Endothelial cell of umbilical vein (primary cell): ENCODE data around the gene SYNE3. TPM values are rescaled to one million over a fixed set of nuclear protein-coding genes. Genes with fewer than 3 reads are reported as not detected.

ENCODE experiments used
- BruUV-seq: library from RNA; stranded (reverse); fragments of 400-500 nt; replicated peaks from 2 replicates; lab custom pipeline; 2021; lab: Mats Ljungman, UMichigan
- CTCF ChIA-PET: fragments of 300-600, 350-600 bp; sonication (Branson Sonifier 250); formaldehyde crosslinking; loops from one replicate; lab custom pipeline; 2021; ENCODE audit warnings: antibody characterized with exemption, inconsistent platforms; lab: Charles Lee
- POLR2A ChIA-PET: fragments of 300-600, 350-600 bp; sonication (Branson Sonifier 250); formaldehyde crosslinking; loops from one replicate; lab custom pipeline; 2021; ENCODE audit warnings: antibody characterized with exemption, inconsistent platforms; lab: Charles Lee
- DNase-seq: peaks from one replicate; pipeline ENCODE4 v3.0.0-alpha.2; 2011; ENCODE audit warnings: low read depth, low spot score
- FAIRE-seq: peaks from 2 replicates; lab custom pipeline; 2011; peaks lifted over from hg19 to GRCh38; lab: Jason Lieb, UNC
- H2AFZ ChIP-seq: 2 replicates; pipeline ENCODE4 v1.6.0; 2012; ENCODE audit warnings: low read depth, low read length, control low read depth, inconsistent platforms
- H3K27ac ChIP-seq: 2 replicates; pipeline ENCODE4 v1.5.1; 2011; ENCODE audit warnings: low read depth, mild to moderate bottlenecking, control low read depth, low read length, moderate library complexity; ENCODE audit not compliant: insufficient read depth
- H3K27me3 ChIP-seq, 2 experiments: 2 replicates each; pipeline versions ENCODE4 v1.6.0 to v1.6.1; 2011; ENCODE audit warnings: low read length in 2 of 2, mixed read lengths in 1 of 2; ENCODE audit not compliant: control insufficient read depth in 2 of 2, insufficient read depth in 2 of 2
- H3K36me3 ChIP-seq, 2 experiments: 2 replicates in 1 of 2; 3 replicates in 1 of 2; pipeline ENCODE4 v1.5.1; 2011; ENCODE audit warnings: low read length in 2 of 2, mild to moderate bottlenecking in 1 of 2, moderate library complexity in 1 of 2; ENCODE audit not compliant: control insufficient read depth in 2 of 2, insufficient read depth in 2 of 2; ENCODE audit errors: extremely low read depth in 1 of 2
- H3K4me1 ChIP-seq: 3 replicates; pipeline ENCODE4 v1.5.1; 2011; ENCODE audit warnings: mild to moderate bottlenecking, low read length; ENCODE audit not compliant: control insufficient read depth, insufficient read depth; ENCODE audit errors: extremely low read depth
- H3K4me2 ChIP-seq: 2 replicates; pipeline ENCODE4 v1.6.1; 2011; ENCODE audit warnings: low read length, control low read depth, mixed read lengths; ENCODE audit not compliant: insufficient read depth
- H3K4me3 ChIP-seq, 3 experiments: fragments of 200-600 bp in 1 of 3; sonication (generic), shearing (Covaris generic) in 1 of 3; replicated peaks in 1 of 3; 2 replicates each; pipeline ENCODE4 v1.5.1; 2011 to 2016; ENCODE audit warnings: control low read depth in 3 of 3, low read length in 3 of 3, mild to moderate bottlenecking in 2 of 3, inconsistent platforms in 1 of 3, low read depth in 1 of 3, moderate library complexity in 1 of 3; ENCODE audit not compliant: insufficient read depth in 1 of 3
- H3K79me2 ChIP-seq: 2 replicates; pipeline ENCODE4 v1.6.0; 2012; ENCODE audit warnings: low read length, inconsistent platforms; ENCODE audit not compliant: control insufficient read depth, insufficient read depth
- H3K9ac ChIP-seq: replicated peaks from 2 replicates; pipeline ENCODE3; 2011; ENCODE audit warnings: low read length, control low read depth; ENCODE audit not compliant: insufficient read depth; ENCODE audit errors: extremely low read depth
- H3K9me1 ChIP-seq: replicated peaks from 3 replicates; pipeline ENCODE4 v1.6.0; 2011; ENCODE audit warnings: mild to moderate bottlenecking, low read length; ENCODE audit not compliant: control insufficient read depth, insufficient read depth; ENCODE audit errors: extremely low read depth
- H3K9me3 ChIP-seq: replicated peaks from 2 replicates; pipeline ENCODE4 v1.5.1; 2012; ENCODE audit warnings: low read length, inconsistent platforms; ENCODE audit not compliant: control insufficient read depth, insufficient read depth
- H4K20me1 ChIP-seq: replicated peaks from 2 replicates; pipeline ENCODE3; 2011; ENCODE audit warnings: mild to moderate bottlenecking, low read length; ENCODE audit not compliant: control insufficient read depth, insufficient read depth; ENCODE audit errors: extremely low read depth
- EZH2 ChIP-seq: IDR thresholded peaks from 2 replicates; pipeline ENCODE4 v1.6.1; 2012; ENCODE audit warnings: borderline replicate concordance, low read depth, mild to moderate bottlenecking, moderate library complexity, low read length, inconsistent platforms; ENCODE audit not compliant: severe bottlenecking
- FOS ChIP-seq: IDR thresholded peaks from 2 replicates; pipeline ENCODE4 v1.6.1; 2011; ENCODE audit warnings: mild to moderate bottlenecking, low read length, moderate library complexity, borderline replicate concordance; ENCODE audit not compliant: insufficient read depth
- GATA2 ChIP-seq: IDR thresholded peaks from 2 replicates; pipeline ENCODE4 v1.7.0; 2011; ENCODE audit warnings: low read depth, mild to moderate bottlenecking, moderate library complexity, mixed read lengths, low read length; ENCODE audit not compliant: insufficient read length, insufficient read depth
- JUN ChIP-seq: IDR thresholded peaks from 2 replicates; pipeline ENCODE4 v1.6.1; 2011; ENCODE audit warnings: borderline replicate concordance, low read depth; ENCODE audit not compliant: insufficient read length, insufficient read depth
- MYC ChIP-seq: IDR thresholded peaks from one replicate; pipeline ENCODE4 v1.6.1; 2011; ENCODE audit warnings: mild to moderate bottlenecking, low read depth, low read length
- POLR2AphosphoS5 ChIP-seq: IDR thresholded peaks from 2 replicates; pipeline ENCODE4 v1.6.1; 2012; ENCODE audit warnings: low read depth, mild to moderate bottlenecking, control low read depth, low read length, moderate library complexity; ENCODE audit not compliant: insufficient read depth
- dilution Hi-C: fragments of 300-500 bp; cut with MboI; formaldehyde crosslinking; loops from one replicate; pipeline ENCODE4 v1.15.0; 2019; ENCODE audit warnings: low sequenced_read_pairs; ENCODE audit not compliant: extremely low pct_ligation_motif_present
- intact Hi-C: fragments of 100-400 bp; cut with micrococcal nuclease; formaldehyde crosslinking; loops from one replicate; pipeline ENCODE4 v1.10.0; 2022
- polyA plus RNA-seq, 4 experiments: library from polyadenylated mRNA; depleted of rRNA in 3 of 4; stranded (reverse) in 3 of 4; unstranded in 1 of 4; fragments of >200 nt; gene quantifications; 2 replicates each; pipeline versions ENCODE4 v1.2.1 to v1.2.3, GENCODE V29; 2011 to 2012; ENCODE audit warnings: missing spikeins in 1 of 4
- total RNA-seq: library from RNA; stranded (reverse); gene quantifications from 2 replicates; pipeline ENCODE4 v1.2.3, GENCODE V29; 2021
- TF ChIP-seq, protein P1 (sequence below), 2 donors: IDR thresholded peaks; 1 replicate in 1 of 2; 2 replicates in 1 of 2; pipeline ENCODE4 v1.5.1; 2011; ENCODE audit warnings: low read length in 2 of 2, mild to moderate bottlenecking in 2 of 2, moderate library complexity in 2 of 2, control low read depth in 1 of 2, inconsistent platforms in 1 of 2, low read depth in 1 of 2; ENCODE audit not compliant: insufficient read depth in 1 of 2; ENCODE audit errors: extremely low read depth in 1 of 2
- TF ChIP-seq, protein P2 (sequence below): IDR thresholded peaks from 2 replicates; pipeline ENCODE4 v1.6.1; 2011; ENCODE audit not compliant: insufficient read depth, insufficient read length

Gene SYNE3
- total and polyA plus RNA-seq, 2 donors (not counting 3 experiments of a cell fraction or from before 2014, with no cell fraction given) = 3.0 to 18.8 TPM

DNA sequence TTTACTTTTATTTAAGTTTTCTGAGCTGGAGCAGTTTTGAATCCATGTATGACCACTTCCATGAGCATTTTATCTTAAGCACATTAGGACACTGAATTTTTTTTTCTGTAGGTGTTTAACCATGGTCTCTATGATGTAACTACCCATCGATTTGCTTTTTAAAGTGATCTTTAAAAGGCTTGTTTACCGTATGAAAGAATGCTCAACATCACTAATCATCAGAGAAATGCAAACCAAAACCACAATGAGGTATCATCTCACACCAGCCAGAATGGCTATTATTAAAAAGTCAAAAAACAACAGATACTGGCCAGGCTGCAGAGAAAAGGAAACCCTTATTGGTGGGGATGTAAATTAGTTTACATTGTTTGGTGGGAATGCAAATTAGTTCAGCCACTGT is 41.4 kb upstream of the SYNE3 start:
- FAIRE-seq (no peak), DNase-seq (no peak)
- no peak for TF ChIP-seq MYC
- no peak for TF ChIP-seq FOS
- TF ChIP-seq, protein P1, sequence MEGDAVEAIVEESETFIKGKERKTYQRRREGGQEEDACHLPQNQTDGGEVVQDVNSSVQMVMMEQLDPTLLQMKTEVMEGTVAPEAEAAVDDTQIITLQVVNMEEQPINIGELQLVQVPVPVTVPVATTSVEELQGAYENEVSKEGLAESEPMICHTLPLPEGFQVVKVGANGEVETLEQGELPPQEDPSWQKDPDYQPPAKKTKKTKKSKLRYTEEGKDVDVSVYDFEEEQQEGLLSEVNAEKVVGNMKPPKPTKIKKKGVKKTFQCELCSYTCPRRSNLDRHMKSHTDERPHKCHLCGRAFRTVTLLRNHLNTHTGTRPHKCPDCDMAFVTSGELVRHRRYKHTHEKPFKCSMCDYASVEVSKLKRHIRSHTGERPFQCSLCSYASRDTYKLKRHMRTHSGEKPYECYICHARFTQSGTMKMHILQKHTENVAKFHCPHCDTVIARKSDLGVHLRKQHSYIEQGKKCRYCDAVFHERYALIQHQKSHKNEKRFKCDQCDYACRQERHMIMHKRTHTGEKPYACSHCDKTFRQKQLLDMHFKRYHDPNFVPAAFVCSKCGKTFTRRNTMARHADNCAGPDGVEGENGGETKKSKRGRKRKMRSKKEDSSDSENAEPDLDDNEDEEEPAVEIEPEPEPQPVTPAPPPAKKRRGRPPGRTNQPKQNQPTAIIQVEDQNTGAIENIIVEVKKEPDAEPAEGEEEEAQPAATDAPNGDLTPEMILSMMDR (IDR thresholded peaks at IDR 0.05; ENCODE audit: extremely low read depth in 1 of 2, insufficient read depth in 1 of 2, low read depth in 1 of 2, low read length in 2 of 2) = no peak
- TF ChIP-seq, protein P2, sequence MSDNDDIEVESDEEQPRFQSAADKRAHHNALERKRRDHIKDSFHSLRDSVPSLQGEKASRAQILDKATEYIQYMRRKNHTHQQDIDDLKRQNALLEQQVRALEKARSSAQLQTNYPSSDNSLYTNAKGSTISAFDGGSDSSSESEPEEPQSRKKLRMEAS = no peak
- TF ChIP-seq JUN = no peak
- no peak for TF ChIP-seq EZH2
- TF ChIP-seq GATA2 = no peak
- no peak for TF ChIP-seq POLR2AphosphoS5
- no peak overlapping the region for H3K9ac ChIP-seq
- dilution Hi-C loops = no loop called here
- no peak overlapping the region for H3K4me3 ChIP-seq
- no TSS peak for BruUV-seq
- POLR2A ChIA-PET = no interaction called here
- no peaks in the 10 kb centered on the region for H3K4me1 ChIP-seq
- H3K36me3 ChIP-seq = no peaks in the 10 kb centered on the region
- H3K9me3 ChIP-seq = no peaks in the 10 kb centered on the region
- no peak overlapping the region for H3K27ac ChIP-seq
- no peaks in the 10 kb centered on the region for H3K9me1 ChIP-seq
- no peaks in the 10 kb centered on the region for H4K20me1 ChIP-seq
- H3K27me3 ChIP-seq = no peaks in the 10 kb centered on the region
- H3K4me2 ChIP-seq = no peak overlapping the region
- CTCF ChIA-PET = no interaction called here
- intact Hi-C loops = no loop called here
- H3K79me2 ChIP-seq = no peaks in the 10 kb centered on the region
- H2AFZ ChIP-seq = no peak overlapping the region
